SU-DHL-6 (cell line): ENCODE data around the gene CNTD1.

Experiments used
- CTCF ChIP-seq: fragments of 200-600 bp; sonication (generic); IDR thresholded peaks from one replicate; pipeline ENCODE4 v1.5.1; 2017; ENCODE audit warnings: antibody characterized with exemption, mild to moderate bottlenecking, low read length, moderate library complexity; ENCODE audit not compliant: insufficient read depth, poor library complexity, severe bottlenecking
- EZH2phosphoT487 ChIP-seq: fragments of 200-600 bp; sonication (generic), shearing (Covaris generic); conservative IDR thresholded peaks from 2 replicates; pipeline ENCODE4 v1.6.1; 2018; ENCODE audit warnings: mild to moderate bottlenecking, antibody characterized with exemption, low read length, moderate library complexity, mixed read lengths

GRCh38 chr17:42795061-42795460 is 3.6 kb upstream of the CNTD1 start:
- TF ChIP-seq CTCF = no peak
- TF ChIP-seq EZH2phosphoT487 = no peak
